Neural crest cell (in vitro differentiated cells): ENCODE measurements around the gene NCOA5. TPM values are rescaled to one million over a fixed set of nuclear protein-coding genes. Genes with fewer than 3 reads are reported as not detected.

ENCODE experiments used
- DNase-seq: peaks from one replicate; pipeline ENCODE4 v3.0.0; 2021; ENCODE audit warnings: low read depth, mixed read lengths, low spot score
- H3K27ac Mint-ChIP-seq: one replicate; pipeline ENCODE4 v1.8.0; 2021; ENCODE audit warnings: mild to moderate bottlenecking, mixed read lengths; ENCODE audit not compliant: unreplicated experiment
- H3K27me3 Mint-ChIP-seq: 2 replicates; pipeline ENCODE4 v1.8.0; 2021; ENCODE audit warnings: low read depth, mild to moderate bottlenecking, mixed read lengths
- H3K36me3 Mint-ChIP-seq: 2 replicates; pipeline ENCODE4 v1.8.0; 2021; ENCODE audit warnings: low read depth, mild to moderate bottlenecking, mixed read lengths
- H3K4me1 Mint-ChIP-seq: 2 replicates; pipeline ENCODE4 v1.8.0; 2021; ENCODE audit warnings: mixed read lengths
- H3K4me3 Mint-ChIP-seq: one replicate; pipeline ENCODE4 v1.8.0; 2021; ENCODE audit warnings: mild to moderate bottlenecking, mixed read lengths
- H3K9me3 Mint-ChIP-seq: 2 replicates; pipeline ENCODE4 v1.8.0; 2021; ENCODE audit warnings: mixed read lengths
- CTCF ChIP-seq: fragments of 200-600 bp; sonication (generic); conservative IDR thresholded peaks from 2 replicates; pipeline ENCODE4 v1.5.0; 2021; ENCODE audit warnings: antibody characterized with exemption, mild to moderate bottlenecking
- total RNA-seq: library from RNA; stranded (reverse); gene quantifications from 2 replicates; pipeline ENCODE4 v1.2.1, GENCODE V29; 2021

The NCOA5 gene
- total RNA-seq, 1 donor from 2014 or later: 69.5 TPM

GRCh38 chr20:46122516-46123481, 33.0 kb upstream of the NCOA5 start:
- H3K9me3 Mint-ChIP-seq: no peaks in the 10 kb centered on the region
- DNase-seq: no peak
- no peak overlapping the region for H3K4me3 Mint-ChIP-seq
- no peak overlapping the region for H3K27ac Mint-ChIP-seq
- no peaks in the 10 kb centered on the region for H3K36me3 Mint-ChIP-seq
- no peak for TF ChIP-seq CTCF
- peaks cover 8% of the 10 kb centered on the region for H3K27me3 Mint-ChIP-seq
- H3K4me1 Mint-ChIP-seq: peaks cover 6% of the 10 kb centered on the region

GRCh38 chr20:46122071-46122470, 32.3 kb upstream of the NCOA5 start:
- DNase-seq: no peak
- TF ChIP-seq CTCF: no peak
- Mint-ChIP-seq H3K27ac (no peak overlapping the region), H3K36me3 (no peaks in the 10 kb centered on the region), H3K4me3 (no peak overlapping the region), H3K9me3 (no peaks in the 10 kb centered on the region), H3K27me3 (peaks cover 9% of the 10 kb centered on the region), H3K4me1 (peaks cover 10% of the 10 kb centered on the region)

GRCh38 chr20:46121184-46121930, 31.6 kb upstream of the NCOA5 start:
- no peaks in the 10 kb centered on the region for H3K9me3 Mint-ChIP-seq
- H3K4me1 Mint-ChIP-seq: peaks cover 10% of the 10 kb centered on the region
- H3K27me3 Mint-ChIP-seq: peaks cover 9% of the 10 kb centered on the region
- no peaks in the 10 kb centered on the region for H3K36me3 Mint-ChIP-seq
- no peak for TF ChIP-seq CTCF
- no peak for DNase-seq
- no peak overlapping the region for H3K4me3 Mint-ChIP-seq
- H3K27ac Mint-ChIP-seq: no peak overlapping the region

- H3K27ac Mint-ChIP-seq: no peak overlapping the region
- no peaks in the 10 kb centered on the region for H3K36me3 Mint-ChIP-seq
- DNase-seq: no peak
- peaks cover 10% of the 10 kb centered on the region for H3K4me1 Mint-ChIP-seq
- no peak overlapping the region for H3K4me3 Mint-ChIP-seq
- H3K9me3 Mint-ChIP-seq: no peaks in the 10 kb centered on the region
- no peak for TF ChIP-seq CTCF
- peaks cover 18% of the 10 kb centered on the region for H3K27me3 Mint-ChIP-seq
These were observed 30.4 kb upstream of the NCOA5 start for GRCh38 chr20:46120136-46120535.

- Mint-ChIP-seq H3K4me3 (no peak overlapping the region), H3K4me1 (peaks cover 10% of the 10 kb centered on the region), H3K27ac (no peak overlapping the region), H3K9me3 (no peaks in the 10 kb centered on the region), H3K36me3 (no peaks in the 10 kb centered on the region), H3K27me3 (peaks cover 22% of the 10 kb centered on the region)
- DNase-seq: no peak
- no peak for TF ChIP-seq CTCF
These were observed 29.8 kb upstream of the NCOA5 start for GRCh38 chr20:46119547-46119946.
